ENCODE measurements around the gene CXorf38.

The CXorf38 gene, protein sequence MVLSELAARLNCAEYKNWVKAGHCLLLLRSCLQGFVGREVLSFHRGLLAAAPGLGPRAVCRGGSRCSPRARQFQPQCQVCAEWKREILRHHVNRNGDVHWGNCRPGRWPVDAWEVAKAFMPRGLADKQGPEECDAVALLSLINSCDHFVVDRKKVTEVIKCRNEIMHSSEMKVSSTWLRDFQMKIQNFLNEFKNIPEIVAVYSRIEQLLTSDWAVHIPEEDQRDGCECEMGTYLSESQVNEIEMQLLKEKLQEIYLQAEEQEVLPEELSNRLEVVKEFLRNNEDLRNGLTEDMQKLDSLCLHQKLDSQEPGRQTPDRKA

DNA sequence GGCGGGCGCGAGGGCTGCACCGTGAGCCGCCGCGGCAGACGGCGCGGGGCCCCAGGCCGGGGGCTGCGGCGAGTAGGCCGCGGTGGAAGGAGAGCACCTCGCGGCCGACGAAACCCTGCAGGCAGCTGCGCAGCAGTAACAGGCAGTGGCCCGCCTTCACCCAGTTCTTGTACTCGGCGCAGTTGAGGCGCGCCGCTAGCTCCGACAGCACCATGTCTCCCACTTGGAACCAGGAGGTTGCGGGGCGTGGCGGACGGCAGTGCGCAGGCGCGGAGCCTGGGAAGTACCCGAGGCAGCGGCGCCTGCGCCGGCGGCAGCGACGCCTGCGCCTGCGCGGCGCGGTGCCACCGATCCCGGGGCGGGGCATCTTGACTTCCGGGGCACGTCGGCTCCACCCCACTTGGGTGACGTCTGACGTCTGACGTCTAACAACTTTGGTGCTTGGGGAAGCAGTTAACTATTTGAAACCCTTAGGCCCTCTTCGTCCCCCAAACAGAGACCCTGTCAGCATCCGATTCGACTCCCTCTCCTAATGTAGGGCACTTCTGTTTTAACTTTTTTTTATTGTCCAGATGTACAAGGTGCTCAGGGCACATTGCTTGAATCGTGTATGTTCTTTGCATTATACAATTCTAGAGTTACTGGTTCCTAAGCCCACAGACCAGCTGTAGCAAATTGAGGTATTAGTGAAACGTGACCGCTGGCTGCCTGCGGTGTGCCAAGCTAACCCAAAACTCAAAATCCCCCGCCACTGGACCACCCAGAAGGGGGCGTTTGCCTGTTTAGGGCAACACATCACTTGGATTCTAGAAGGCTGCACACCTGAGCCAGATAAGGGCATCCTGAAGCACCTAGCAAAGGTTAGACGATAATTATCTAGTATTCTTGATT lies at the start of gene CXorf38:
Gene CXorf38 (minus strand): TSS at position 255 of the 891 bp plus-strand sequence. CDS start 41 bp downstream, at position 214.
- peak; percentile 91 for DNase-seq (ENCODE audit: low spot score)
- TF ChIP-seq, protein P1, sequence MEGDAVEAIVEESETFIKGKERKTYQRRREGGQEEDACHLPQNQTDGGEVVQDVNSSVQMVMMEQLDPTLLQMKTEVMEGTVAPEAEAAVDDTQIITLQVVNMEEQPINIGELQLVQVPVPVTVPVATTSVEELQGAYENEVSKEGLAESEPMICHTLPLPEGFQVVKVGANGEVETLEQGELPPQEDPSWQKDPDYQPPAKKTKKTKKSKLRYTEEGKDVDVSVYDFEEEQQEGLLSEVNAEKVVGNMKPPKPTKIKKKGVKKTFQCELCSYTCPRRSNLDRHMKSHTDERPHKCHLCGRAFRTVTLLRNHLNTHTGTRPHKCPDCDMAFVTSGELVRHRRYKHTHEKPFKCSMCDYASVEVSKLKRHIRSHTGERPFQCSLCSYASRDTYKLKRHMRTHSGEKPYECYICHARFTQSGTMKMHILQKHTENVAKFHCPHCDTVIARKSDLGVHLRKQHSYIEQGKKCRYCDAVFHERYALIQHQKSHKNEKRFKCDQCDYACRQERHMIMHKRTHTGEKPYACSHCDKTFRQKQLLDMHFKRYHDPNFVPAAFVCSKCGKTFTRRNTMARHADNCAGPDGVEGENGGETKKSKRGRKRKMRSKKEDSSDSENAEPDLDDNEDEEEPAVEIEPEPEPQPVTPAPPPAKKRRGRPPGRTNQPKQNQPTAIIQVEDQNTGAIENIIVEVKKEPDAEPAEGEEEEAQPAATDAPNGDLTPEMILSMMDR (IDR thresholded peaks at IDR 0.05; ENCODE audit: extremely low read depth, missing control alignments) = no peak

DNA sequence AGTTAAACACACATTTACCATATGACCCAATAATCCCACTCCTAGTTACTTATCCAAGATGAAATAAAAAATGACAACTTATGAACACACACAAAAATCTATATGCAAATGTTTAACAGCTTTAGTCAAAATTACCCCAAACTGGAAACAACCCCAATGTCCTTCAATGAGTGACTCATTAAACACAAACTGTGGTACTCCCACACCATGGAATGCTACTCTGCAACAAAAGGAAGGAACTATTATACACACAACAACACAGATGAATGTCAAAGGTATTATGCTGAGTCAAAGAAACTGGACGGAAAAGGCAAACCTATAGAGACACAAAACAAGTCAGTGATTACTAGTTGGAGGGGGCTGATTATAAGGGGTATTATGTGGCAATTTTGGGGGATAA lies 47.4 kb upstream of the CXorf38 start:
- TF ChIP-seq, protein P1 (IDR thresholded peaks at IDR 0.05; ENCODE audit: extremely low read depth, missing control alignments) = no peak
- DNase-seq (ENCODE audit: low spot score) = no peak

DNA sequence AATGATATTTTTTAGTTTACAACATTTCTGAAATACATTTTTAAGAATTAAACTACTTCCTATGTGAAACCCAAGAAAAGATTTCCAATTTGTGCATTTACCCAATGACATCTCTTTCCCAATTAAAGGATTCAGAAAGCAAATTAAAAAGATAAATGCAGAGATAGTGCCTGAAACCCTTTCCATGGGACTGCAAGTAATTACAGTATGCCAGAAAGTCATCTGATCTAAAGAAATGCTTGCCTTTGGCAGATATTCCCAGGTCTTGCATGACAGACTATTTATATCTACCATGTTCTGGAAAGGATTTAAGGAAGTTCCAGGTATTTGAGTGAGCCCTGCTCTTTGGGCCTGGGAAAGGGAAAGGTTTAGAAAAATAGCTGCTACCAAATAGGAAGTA lies 41.6 kb upstream of the CXorf38 start:
- no peak for DNase-seq (ENCODE audit: low spot score)
- TF ChIP-seq, protein P1 (IDR thresholded peaks at IDR 0.05; ENCODE audit: extremely low read depth, missing control alignments) = no peak

DNA sequence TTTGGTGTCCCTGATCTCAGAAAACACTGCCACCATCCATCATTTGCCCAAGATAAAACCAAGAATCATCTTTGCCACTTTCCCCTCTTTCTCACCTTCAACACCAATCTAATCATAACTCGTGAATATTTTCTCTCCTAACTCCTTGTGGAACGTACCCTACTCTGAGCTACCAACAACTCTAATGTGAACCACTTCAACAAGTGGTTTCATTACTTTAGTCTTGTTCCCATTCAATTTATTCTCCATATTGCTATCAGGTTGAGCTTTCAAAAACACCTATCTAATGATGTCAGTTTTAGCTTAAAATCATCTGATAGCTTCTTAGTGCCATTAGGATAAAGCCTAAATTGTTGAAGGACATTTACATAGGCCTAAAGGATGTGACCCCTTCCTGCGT lies 39.8 kb upstream of the CXorf38 start:
- DNase-seq (ENCODE audit: low spot score) = no peak
- TF ChIP-seq, protein P1 (IDR thresholded peaks at IDR 0.05; ENCODE audit: extremely low read depth, missing control alignments) = no peak

DNA sequence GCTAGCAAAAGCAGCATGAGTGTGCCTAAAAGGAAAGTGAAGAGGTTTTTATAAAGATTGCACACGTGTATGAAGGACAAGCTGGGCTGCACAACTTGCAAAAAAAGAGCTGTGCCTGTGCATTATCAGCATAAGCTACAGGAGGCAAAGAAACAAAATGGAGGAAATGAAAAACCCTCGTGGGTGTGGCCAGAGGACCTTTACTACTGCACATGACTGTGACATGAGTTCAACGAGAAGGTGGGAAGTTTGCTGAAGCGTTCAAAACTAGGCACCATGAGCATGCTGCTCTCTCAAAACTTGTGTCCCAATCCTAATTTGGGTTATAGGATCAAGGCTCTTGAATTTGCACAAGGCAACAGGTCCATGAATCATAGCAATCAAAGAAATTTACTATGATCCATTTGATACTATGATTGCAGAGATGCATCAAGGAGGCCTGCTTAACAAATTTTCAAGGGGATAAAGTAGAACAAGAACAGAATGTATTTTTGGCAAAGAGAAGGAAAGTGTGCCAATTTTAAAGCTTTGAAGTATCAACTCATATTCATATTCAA lies 38.1 kb upstream of the CXorf38 start:
- TF ChIP-seq, protein P1 (IDR thresholded peaks at IDR 0.05; ENCODE audit: extremely low read depth, missing control alignments) = no peak
- no peak for DNase-seq (ENCODE audit: low spot score)

DNA sequence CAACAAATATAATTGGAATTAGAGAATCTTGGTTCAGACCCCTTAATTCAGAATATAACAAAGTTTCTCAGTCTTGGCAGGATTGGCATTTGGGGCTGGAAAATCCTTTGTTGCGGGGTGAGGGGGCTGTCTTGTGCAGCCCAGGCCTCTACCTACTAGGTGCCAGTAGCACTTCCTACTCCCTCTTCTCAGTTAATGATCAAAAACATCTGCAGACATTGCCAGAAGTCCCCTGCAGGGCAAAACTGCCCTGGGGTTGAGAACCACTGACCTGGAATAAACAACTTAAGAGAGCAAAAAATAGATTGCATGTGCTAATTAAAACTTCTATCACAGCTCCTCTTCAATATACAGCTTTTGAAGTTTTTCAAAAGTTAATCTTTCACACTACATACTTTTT lies 36.7 kb upstream of the CXorf38 start:
- TF ChIP-seq, protein P1 (IDR thresholded peaks at IDR 0.05; ENCODE audit: extremely low read depth, missing control alignments) = no peak
- no peak for DNase-seq (ENCODE audit: low spot score)

DNA sequence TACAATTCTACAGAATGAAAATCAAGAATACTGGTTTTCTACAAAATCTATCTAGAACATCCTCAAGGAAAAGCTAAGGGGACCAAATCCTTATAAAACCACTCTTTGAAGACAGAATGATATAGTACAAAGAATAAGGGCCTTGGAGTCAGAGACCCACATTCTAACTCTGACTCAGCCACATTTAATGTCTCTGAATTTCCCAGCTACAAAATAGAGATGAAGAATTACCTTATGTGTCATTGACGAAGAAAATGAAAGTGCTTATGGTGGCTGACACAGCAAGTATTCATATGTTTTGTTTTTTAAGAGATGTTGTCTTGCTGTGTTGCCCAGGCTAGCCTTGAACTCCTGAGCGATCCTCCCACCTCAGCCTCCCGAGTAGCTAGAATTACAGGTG lies 35.9 kb upstream of the CXorf38 start:
- DNase-seq (ENCODE audit: low spot score) = no peak
- TF ChIP-seq, protein P1 (IDR thresholded peaks at IDR 0.05; ENCODE audit: extremely low read depth, missing control alignments) = no peak

Measured in GM20000 (cell line).